Measurements from ENCODE around the gene RNPS1.

The RNPS1 gene

GRCh38 chr16:2277466-2278271, 9.7 kb upstream of the RNPS1 start:
- Histone ChIP-seq H3K9ac (ENCODE audit: low read length) (no peak overlapping the region), H3K36me3 (replicated peaks; ENCODE audit: low read depth, low read length) (no peaks in the 10 kb centered on the region), H3K4me2 (ENCODE audit: low read length) (no peak overlapping the region), H3K9me3 (ENCODE audit: insufficient read depth, low read length) (no peaks in the 10 kb centered on the region), H3K4me1 (ENCODE audit: low read length) (peaks cover 5% of the 10 kb centered on the region; the same call in 1 of the 2 replicates), H3K4me3 (ENCODE audit: low read length) (no peak overlapping the region), H2AFZ (ENCODE audit: low read depth, low read length) (no peak overlapping the region), H4K20me1 (ENCODE audit: insufficient read depth, low read length) (no peaks in the 10 kb centered on the region), H3K79me2 (ENCODE audit: low read length) (no peaks in the 10 kb centered on the region), H3K27me3 (ENCODE audit: low read depth, low read length) (no peaks in the 10 kb centered on the region), H3K27ac (ENCODE audit: low read length) (no peak overlapping the region)
- TF ChIP-seq EZH2phosphoT487 (IDR thresholded peaks at IDR 0.05; ENCODE audit: low read depth) (no peak), CTCF (IDR thresholded peaks at IDR 0.05; ENCODE audit: low read depth, low read length) (no peak)

DNA sequence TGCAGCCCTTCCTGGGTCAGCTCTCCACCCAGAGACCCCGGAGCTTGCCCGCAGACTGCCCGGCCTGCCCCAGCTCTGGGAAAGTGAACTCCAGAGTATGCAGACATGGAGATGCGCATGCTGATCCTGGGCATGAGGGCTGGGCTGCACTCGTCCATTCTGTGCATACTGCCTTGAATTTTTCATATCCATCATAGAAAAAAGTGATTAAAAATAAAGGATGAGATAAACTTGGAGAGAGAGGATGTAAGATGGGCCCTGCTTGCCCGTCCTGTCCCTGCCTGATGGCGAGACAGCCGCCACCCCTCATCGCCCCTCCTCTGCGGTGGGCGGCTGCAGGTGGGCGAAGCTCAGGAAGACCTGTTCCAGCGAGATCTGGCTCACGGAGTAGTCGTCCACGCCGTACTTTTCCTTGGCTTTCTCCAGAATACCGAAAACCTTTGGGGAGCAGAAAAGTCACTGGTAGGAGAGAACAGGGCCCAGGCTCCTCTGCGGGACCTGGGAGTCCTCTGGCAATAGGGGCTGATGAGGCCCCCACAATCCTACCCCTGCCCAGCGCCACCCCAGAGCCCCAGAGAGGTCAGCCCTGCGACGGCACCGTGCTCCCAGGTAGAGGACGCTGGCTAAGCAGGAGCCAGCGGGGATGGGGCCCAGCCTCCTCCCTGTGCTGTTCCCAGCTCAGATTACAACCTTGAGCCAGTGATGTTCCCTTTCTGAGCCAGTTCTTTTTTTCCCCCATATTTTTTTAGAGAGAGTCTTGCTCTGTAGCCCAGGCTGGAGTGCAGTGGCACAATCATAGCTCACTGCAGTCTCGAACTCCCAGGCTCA, 8.7 kb upstream of the RNPS1 start:
- H4K20me1 ChIP-seq (ENCODE audit: insufficient read depth, low read length): no peaks in the 10 kb centered on the region
- TF ChIP-seq CTCF (IDR thresholded peaks at IDR 0.05; ENCODE audit: low read depth, low read length) (no peak), EZH2phosphoT487 (IDR thresholded peaks at IDR 0.05; ENCODE audit: low read depth) (no peak)

GRCh38 chr16:2275476-2276367, 7.8 kb upstream of the RNPS1 start:
- H2AFZ ChIP-seq (ENCODE audit: low read depth, low read length): no peak overlapping the region
- no peak overlapping the region for H3K4me3 ChIP-seq (ENCODE audit: low read length)
- no peaks in the 10 kb centered on the region for H3K27me3 ChIP-seq (ENCODE audit: low read depth, low read length)
- no peak overlapping the region for H3K9ac ChIP-seq (ENCODE audit: low read length)
- no peaks in the 10 kb centered on the region for H3K9me3 ChIP-seq (ENCODE audit: insufficient read depth, low read length)
- TF ChIP-seq EZH2phosphoT487 (IDR thresholded peaks at IDR 0.05; ENCODE audit: low read depth) (no peak), CTCF (IDR thresholded peaks at IDR 0.05; ENCODE audit: low read depth, low read length) (no peak)
- H4K20me1 ChIP-seq (ENCODE audit: insufficient read depth, low read length): no peaks in the 10 kb centered on the region
- H3K4me1 ChIP-seq (ENCODE audit: low read length): no peaks in the 10 kb centered on the region
- no peak overlapping the region for H3K27ac ChIP-seq (ENCODE audit: low read length)
- no peaks in the 10 kb centered on the region for H3K79me2 ChIP-seq (ENCODE audit: low read length)
- no peaks in the 10 kb centered on the region for H3K36me3 ChIP-seq (replicated peaks; ENCODE audit: low read depth, low read length)
- H3K4me2 ChIP-seq (ENCODE audit: low read length): no peak overlapping the region

More for the DNA sequence above, 8.7 kb upstream of the RNPS1 start:
- Histone ChIP-seq H3K36me3 (replicated peaks; ENCODE audit: low read depth, low read length) (no peaks in the 10 kb centered on the region), H3K9ac (ENCODE audit: low read length) (no peak overlapping the region), H3K27ac (ENCODE audit: low read length) (no peak overlapping the region), H3K79me2 (ENCODE audit: low read length) (no peaks in the 10 kb centered on the region), H3K4me3 (ENCODE audit: low read length) (no peak overlapping the region), H3K9me3 (ENCODE audit: insufficient read depth, low read length) (no peaks in the 10 kb centered on the region), H2AFZ (ENCODE audit: low read depth, low read length) (no peak overlapping the region), H3K4me2 (ENCODE audit: low read length) (no peak overlapping the region), H3K27me3 (ENCODE audit: low read depth, low read length) (no peaks in the 10 kb centered on the region), H3K4me1 (ENCODE audit: low read length) (no peaks in the 10 kb centered on the region)

Data from OCI-LY3 (cell line).